ENCODE results near the gene COLEC12.

The COLEC12 gene

GRCh38 chr18:438571-438970, 61.9 kb downstream of the COLEC12 start:
- no peak for DNase-seq (ENCODE audit: low spot score)

- no peak for DNase-seq (ENCODE audit: low spot score)
Observed at GRCh38 chr18:435940-436339, 64.6 kb downstream of the COLEC12 start.

- DNase-seq (ENCODE audit: low spot score) = no peak
Observed at GRCh38 chr18:434410-434809, 66.1 kb downstream of the COLEC12 start.

GRCh38 chr18:433960-434359, 66.5 kb downstream of the COLEC12 start:
- no peak for DNase-seq (ENCODE audit: low spot score)

GRCh38 chr18:433298-433697, 67.2 kb downstream of the COLEC12 start:
- DNase-seq (ENCODE audit: low spot score) = no peak

- DNase-seq (ENCODE audit: low spot score) = no peak
Observed at GRCh38 chr18:432791-433190, 67.7 kb downstream of the COLEC12 start.

GRCh38 chr18:429030-429429, 71.5 kb downstream of the COLEC12 start:
- no peak for DNase-seq (ENCODE audit: low spot score)

GRCh38 chr18:427005-427404, 73.5 kb downstream of the COLEC12 start:
- DNase-seq (ENCODE audit: low spot score) = no peak

GRCh38 chr18:425106-425745, 75.3 kb downstream of the COLEC12 start:
- DNase-seq (ENCODE audit: low spot score) = no peak

GRCh38 chr18:424668-425067, 75.8 kb downstream of the COLEC12 start:
- no peak for DNase-seq (ENCODE audit: low spot score)

GRCh38 chr18:424071-424661, 76.3 kb downstream of the COLEC12 start:
- no peak for DNase-seq (ENCODE audit: low spot score)

- no peak for DNase-seq (ENCODE audit: low spot score)
Observed at GRCh38 chr18:422966-423365, 77.5 kb downstream of the COLEC12 start.

GRCh38 chr18:421247-422155, 79.0 kb downstream of the COLEC12 start:
- no peak for DNase-seq (ENCODE audit: low spot score)

GRCh38 chr18:420661-421246, 79.7 kb downstream of the COLEC12 start:
- no peak for DNase-seq (ENCODE audit: low spot score)

- no peak for DNase-seq (ENCODE audit: low spot score)
Observed at GRCh38 chr18:419541-420175, 80.8 kb downstream of the COLEC12 start.

GRCh38 chr18:417495-417894, 83.0 kb downstream of the COLEC12 start:
- DNase-seq (ENCODE audit: low spot score) = no peak

GRCh38 chr18:416930-417329, 83.6 kb downstream of the COLEC12 start:
- DNase-seq (ENCODE audit: low spot score) = no peak

- DNase-seq (ENCODE audit: low spot score) = no peak
Observed at GRCh38 chr18:415617-416612, 84.6 kb downstream of the COLEC12 start.

- DNase-seq (ENCODE audit: low spot score) = no peak
Observed at GRCh38 chr18:415047-415446, 85.5 kb downstream of the COLEC12 start.

GRCh38 chr18:413233-413632, 87.3 kb downstream of the COLEC12 start:
- DNase-seq (ENCODE audit: low spot score) = no peak

GRCh38 chr18:410047-410455, 90.5 kb downstream of the COLEC12 start:
- DNase-seq (ENCODE audit: low spot score) = no peak
